ENCODE measurements around the gene LTBP1.

GRCh38 chr2:33024758-33025157, 78.0 kb downstream of the LTBP1 start:
- TF ChIP-seq, protein P1, sequence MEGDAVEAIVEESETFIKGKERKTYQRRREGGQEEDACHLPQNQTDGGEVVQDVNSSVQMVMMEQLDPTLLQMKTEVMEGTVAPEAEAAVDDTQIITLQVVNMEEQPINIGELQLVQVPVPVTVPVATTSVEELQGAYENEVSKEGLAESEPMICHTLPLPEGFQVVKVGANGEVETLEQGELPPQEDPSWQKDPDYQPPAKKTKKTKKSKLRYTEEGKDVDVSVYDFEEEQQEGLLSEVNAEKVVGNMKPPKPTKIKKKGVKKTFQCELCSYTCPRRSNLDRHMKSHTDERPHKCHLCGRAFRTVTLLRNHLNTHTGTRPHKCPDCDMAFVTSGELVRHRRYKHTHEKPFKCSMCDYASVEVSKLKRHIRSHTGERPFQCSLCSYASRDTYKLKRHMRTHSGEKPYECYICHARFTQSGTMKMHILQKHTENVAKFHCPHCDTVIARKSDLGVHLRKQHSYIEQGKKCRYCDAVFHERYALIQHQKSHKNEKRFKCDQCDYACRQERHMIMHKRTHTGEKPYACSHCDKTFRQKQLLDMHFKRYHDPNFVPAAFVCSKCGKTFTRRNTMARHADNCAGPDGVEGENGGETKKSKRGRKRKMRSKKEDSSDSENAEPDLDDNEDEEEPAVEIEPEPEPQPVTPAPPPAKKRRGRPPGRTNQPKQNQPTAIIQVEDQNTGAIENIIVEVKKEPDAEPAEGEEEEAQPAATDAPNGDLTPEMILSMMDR (IDR thresholded peaks at IDR 0.05): no peak
- TF ChIP-seq POLR2A (IDR thresholded peaks at IDR 0.05) (no peak), EP300 (IDR thresholded peaks at IDR 0.05) (no peak)

Measured in ovary (tissue), 3 donors.